Karpas-422 (cell line): Measurements from ENCODE around the gene DYSF. TPM values are rescaled to one million over a fixed set of nuclear protein-coding genes. Genes with fewer than 3 reads are reported as not detected.

Experiments used
- DNase-seq: peaks from one replicate; pipeline ENCODE4 v3.0.0-alpha.2; 2015
- H2AFZ ChIP-seq: fragments of 200-600 bp; sonication (generic); 2 replicates; pipeline ENCODE4 v1.6.1; 2014; ENCODE audit warnings: antibody characterized with exemption, low read length, mixed read lengths
- H3K27ac ChIP-seq: fragments of 200-600 bp; sonication (generic); 2 replicates; pipeline ENCODE4 v1.5.1; 2014; ENCODE audit warnings: mild to moderate bottlenecking, low read length, moderate library complexity
- H3K27me3 ChIP-seq: fragments of 200-600 bp; sonication (generic); 2 replicates; pipeline ENCODE4 v1.6.1; 2014; ENCODE audit warnings: low read length, mixed read lengths
- H3K36me3 ChIP-seq: fragments of 200-600 bp; sonication (generic); 2 replicates; pipeline ENCODE4 v1.6.1; 2014; ENCODE audit warnings: low read length, mixed read lengths; ENCODE audit not compliant: insufficient read depth
- H3K4me1 ChIP-seq: fragments of 200-600 bp; sonication (generic); 2 replicates; pipeline ENCODE4 v1.6.1; 2014; ENCODE audit warnings: mild to moderate bottlenecking, low read length, mixed read lengths
- H3K4me2 ChIP-seq: fragments of 200-600 bp; sonication (generic); 2 replicates; pipeline ENCODE4 v1.6.1; 2014; ENCODE audit warnings: low read length, low read depth, mild to moderate bottlenecking; ENCODE audit not compliant: poor library complexity, severe bottlenecking
- H3K4me3 ChIP-seq: fragments of 200-600 bp; sonication (generic); 2 replicates; pipeline ENCODE4 v1.5.1; 2014; ENCODE audit warnings: mild to moderate bottlenecking, antibody characterized with exemption, low read length, mixed read lengths
- H3K79me2 ChIP-seq: fragments of 200-600 bp; sonication (generic); 2 replicates; pipeline ENCODE4 v1.6.1; 2014; ENCODE audit warnings: mild to moderate bottlenecking, low read length, mixed read lengths
- H3K9ac ChIP-seq: fragments of 200-600 bp; sonication (generic); 2 replicates; pipeline ENCODE4 v1.6.0; 2014; ENCODE audit warnings: low read length
- H3K9me2 ChIP-seq: fragments of 200-600 bp; sonication (generic), shearing (Covaris generic); replicated peaks from 2 replicates; pipeline ENCODE4 v1.6.0; 2014; ENCODE audit warnings: mild to moderate bottlenecking, low read length, moderate library complexity; ENCODE audit not compliant: insufficient read depth
- H3K9me3 ChIP-seq: fragments of 300-700, 200-600 bp; sonication (generic); 2 replicates; pipeline ENCODE4 v1.6.1; 2014; ENCODE audit warnings: low read length, mixed read lengths
- H4K20me1 ChIP-seq: fragments of 200-600 bp; sonication (generic); 2 replicates; pipeline ENCODE4 v1.6.1; 2014; ENCODE audit warnings: mild to moderate bottlenecking, antibody characterized with exemption, low read length, low read depth; ENCODE audit not compliant: insufficient read depth
- total RNA-seq: library from RNA; depleted of rRNA; stranded (reverse); fragments of >200 nt; shearing (Covaris generic); gene quantifications from 2 replicates; pipeline ENCODE4 v1.2.3, GENCODE V29; 2014; ENCODE audit warnings: low replicate concordance

DYSF gene
- total RNA-seq, 1 experiment from 2014 or later, result not detected

- no peaks in the 10 kb centered on the region for H3K36me3 ChIP-seq
Measured at GRCh38 chr2:71513096-71513495, 59.7 kb downstream of the DYSF start.

GRCh38 chr2:71513721-71514120 is 60.4 kb downstream of the DYSF start:
- H3K9ac ChIP-seq, result no peak overlapping the region
- no peaks in the 10 kb centered on the region for H3K9me2 ChIP-seq
- no peak overlapping the region for H3K4me3 ChIP-seq
- H3K9me3 ChIP-seq, result no peaks in the 10 kb centered on the region
- H3K4me2 ChIP-seq, result no peak overlapping the region
- H3K27me3 ChIP-seq, result no peaks in the 10 kb centered on the region
- no peaks in the 10 kb centered on the region for H3K4me1 ChIP-seq
- H3K36me3 ChIP-seq, result no peaks in the 10 kb centered on the region
- DNase-seq, result no peak
- H2AFZ ChIP-seq, result no peak overlapping the region
- no peak overlapping the region for H3K27ac ChIP-seq
- H3K79me2 ChIP-seq, result no peaks in the 10 kb centered on the region
- no peaks in the 10 kb centered on the region for H4K20me1 ChIP-seq

More at GRCh38 chr2:71513096-71513495, 59.7 kb downstream of the DYSF start:
- Histone ChIP-seq H3K27me3 (no peaks in the 10 kb centered on the region), H3K4me3 (no peak overlapping the region), H3K79me2 (no peaks in the 10 kb centered on the region), H3K4me1 (no peaks in the 10 kb centered on the region), H2AFZ (no peak overlapping the region), H4K20me1 (no peaks in the 10 kb centered on the region), H3K9me3 (no peaks in the 10 kb centered on the region), H3K4me2 (no peak overlapping the region), H3K9me2 (no peaks in the 10 kb centered on the region), H3K27ac (no peak overlapping the region), H3K9ac (no peak overlapping the region)
- no peak for DNase-seq

- no peaks in the 10 kb centered on the region for H3K9me3 ChIP-seq
- H4K20me1 ChIP-seq, result no peaks in the 10 kb centered on the region
- H2AFZ ChIP-seq, result no peak overlapping the region
- DNase-seq, result no peak
- no peak overlapping the region for H3K9ac ChIP-seq
- H3K4me2 ChIP-seq, result no peak overlapping the region
- no peaks in the 10 kb centered on the region for H3K36me3 ChIP-seq
- H3K9me2 ChIP-seq, result no peaks in the 10 kb centered on the region
- no peak overlapping the region for H3K27ac ChIP-seq
- H3K4me3 ChIP-seq, result no peak overlapping the region
- no peaks in the 10 kb centered on the region for H3K4me1 ChIP-seq
- H3K79me2 ChIP-seq, result no peaks in the 10 kb centered on the region
- H3K27me3 ChIP-seq, result 0 out of 2 replicates have a peak, but pooled peaks cover 4% of the 10 kb centered on the region
Measured at GRCh38 chr2:71516253-71516888, 63.0 kb downstream of the DYSF start.

- Histone ChIP-seq H3K9ac (no peak overlapping the region), H3K4me1 (no peaks in the 10 kb centered on the region), H3K9me3 (no peaks in the 10 kb centered on the region), H3K79me2 (no peaks in the 10 kb centered on the region), H3K27me3 (0 out of 2 replicates have a peak, but pooled peaks cover 4% of the 10 kb centered on the region), H3K9me2 (no peaks in the 10 kb centered on the region), H4K20me1 (0 out of 2 replicates have a peak, but pooled peaks cover 2% of the 10 kb centered on the region), H2AFZ (no peak overlapping the region), H3K4me3 (no peak overlapping the region), H3K4me2 (no peak overlapping the region), H3K27ac (no peak overlapping the region), H3K36me3 (no peaks in the 10 kb centered on the region)
- no peak for DNase-seq
Measured at GRCh38 chr2:71517851-71518250, 64.5 kb downstream of the DYSF start.

GRCh38 chr2:71521436-71521950 is 68.1 kb downstream of the DYSF start:
- no peak overlapping the region for H2AFZ ChIP-seq
- DNase-seq, result no peak
- 0 out of 2 replicates have a peak, but pooled peaks cover 4% of the 10 kb centered on the region for H3K27me3 ChIP-seq
- no peak overlapping the region for H3K4me3 ChIP-seq
- 0 out of 2 replicates have a peak, but pooled peaks cover 5% of the 10 kb centered on the region for H4K20me1 ChIP-seq
- H3K9me2 ChIP-seq, result no peaks in the 10 kb centered on the region
- no peak overlapping the region for H3K27ac ChIP-seq
- H3K9me3 ChIP-seq, result no peaks in the 10 kb centered on the region
- H3K36me3 ChIP-seq, result no peaks in the 10 kb centered on the region
- no peaks in the 10 kb centered on the region for H3K79me2 ChIP-seq
- H3K9ac ChIP-seq, result no peak overlapping the region
- H3K4me1 ChIP-seq, result no peaks in the 10 kb centered on the region
- H3K4me2 ChIP-seq, result no peak overlapping the region

- Histone ChIP-seq H3K4me3 (no peak overlapping the region), H3K9ac (no peak overlapping the region), H3K4me2 (no peak overlapping the region), H3K79me2 (no peaks in the 10 kb centered on the region), H2AFZ (no peak overlapping the region), H3K4me1 (no peaks in the 10 kb centered on the region), H3K27ac (no peak overlapping the region), H4K20me1 (peaks cover 5% of the 10 kb centered on the region; the same call in 1 of the 2 replicates), H3K9me3 (no peaks in the 10 kb centered on the region), H3K27me3 (0 out of 2 replicates have a peak, but pooled peaks cover 4% of the 10 kb centered on the region), H3K36me3 (no peaks in the 10 kb centered on the region), H3K9me2 (no peaks in the 10 kb centered on the region)
- DNase-seq, result no peak
Measured at GRCh38 chr2:71524476-71524875, 71.1 kb downstream of the DYSF start.

GRCh38 chr2:71526141-71526540 is 72.8 kb downstream of the DYSF start:
- Histone ChIP-seq H3K9ac (no peak overlapping the region), H3K9me2 (no peaks in the 10 kb centered on the region), H3K4me3 (no peak overlapping the region), H3K4me2 (no peak overlapping the region), H3K9me3 (no peaks in the 10 kb centered on the region), H2AFZ (no peak overlapping the region), H3K79me2 (no peaks in the 10 kb centered on the region), H3K27me3 (no peaks in the 10 kb centered on the region), H4K20me1 (peaks cover 5% of the 10 kb centered on the region; the same call in 1 of the 2 replicates), H3K27ac (no peak overlapping the region), H3K36me3 (no peaks in the 10 kb centered on the region), H3K4me1 (no peaks in the 10 kb centered on the region)
- no peak for DNase-seq

GRCh38 chr2:71526975-71527374 is 73.6 kb downstream of the DYSF start:
- H3K36me3 ChIP-seq, result no peaks in the 10 kb centered on the region
- no peak overlapping the region for H3K9ac ChIP-seq
- DNase-seq, result no peak
- H4K20me1 ChIP-seq, result peaks cover 5% of the 10 kb centered on the region; the same call in 1 of the 2 replicates
- no peaks in the 10 kb centered on the region for H3K79me2 ChIP-seq
- H3K9me3 ChIP-seq, result no peaks in the 10 kb centered on the region
- no peak overlapping the region for H3K4me2 ChIP-seq
- H2AFZ ChIP-seq, result no peak overlapping the region
- no peak overlapping the region for H3K4me3 ChIP-seq
- no peaks in the 10 kb centered on the region for H3K4me1 ChIP-seq
- H3K27ac ChIP-seq, result no peak overlapping the region
- H3K27me3 ChIP-seq, result no peaks in the 10 kb centered on the region
- H3K9me2 ChIP-seq, result no peaks in the 10 kb centered on the region
